HFFc6 (cell line): ENCODE measurements around the gene KDM1B. TPM values are rescaled to one million over a fixed set of nuclear protein-coding genes. Genes with fewer than 3 reads are reported as not detected.

Experiments
- DNase-seq: peaks from one replicate; pipeline ENCODE4 v3.0.0-alpha.2; 2018
- H3K27ac Mint-ChIP-seq: 2 replicates; pipeline ENCODE4 v1.8.0; 2020; ENCODE audit warnings: mild to moderate bottlenecking, mixed read lengths
- H3K27me3 Mint-ChIP-seq: 2 replicates; pipeline ENCODE4 v1.8.0; 2021; ENCODE audit warnings: mild to moderate bottlenecking, moderate library complexity, mixed read lengths; ENCODE audit not compliant: insufficient read depth
- H3K36me3 Mint-ChIP-seq: 2 replicates; pipeline ENCODE4 v1.8.0; 2021; ENCODE audit warnings: low read depth, mixed read lengths
- H3K4me1 Mint-ChIP-seq: 2 replicates; pipeline ENCODE4 v1.8.0; 2020; ENCODE audit warnings: low read depth, mixed read lengths
- H3K4me3 Mint-ChIP-seq: 2 replicates; pipeline ENCODE4 v1.8.0; 2020; ENCODE audit warnings: mild to moderate bottlenecking, moderate library complexity, mixed read lengths
- H3K9me3 Mint-ChIP-seq: 2 replicates; pipeline ENCODE4 v1.8.0; 2020; ENCODE audit warnings: mild to moderate bottlenecking, mixed read lengths
- total RNA-seq, 6 experiments: library from RNA; stranded (reverse); fragmentation: NEBNext Ultra II Directional; extraction: Animal tissue kit (Norgen Biotek cat#: 25700); gene quantifications; 2 replicates in 1 of 6; 3 replicates in 5 of 6; pipeline ENCODE4 v1.2.3, GENCODE V29; 2021
- TF ChIP-seq, protein P1 (sequence below): fragments of 200-600 bp; sonication (generic); IDR thresholded peaks from 2 replicates; pipeline ENCODE4 v1.5.0; 2021; ENCODE audit warnings: antibody characterized with exemption, mild to moderate bottlenecking

Gene KDM1B
- total RNA-seq, 6 experiments from 2014 or later = 17.4 to 20.9 (median 19.1) TPM

DNA sequence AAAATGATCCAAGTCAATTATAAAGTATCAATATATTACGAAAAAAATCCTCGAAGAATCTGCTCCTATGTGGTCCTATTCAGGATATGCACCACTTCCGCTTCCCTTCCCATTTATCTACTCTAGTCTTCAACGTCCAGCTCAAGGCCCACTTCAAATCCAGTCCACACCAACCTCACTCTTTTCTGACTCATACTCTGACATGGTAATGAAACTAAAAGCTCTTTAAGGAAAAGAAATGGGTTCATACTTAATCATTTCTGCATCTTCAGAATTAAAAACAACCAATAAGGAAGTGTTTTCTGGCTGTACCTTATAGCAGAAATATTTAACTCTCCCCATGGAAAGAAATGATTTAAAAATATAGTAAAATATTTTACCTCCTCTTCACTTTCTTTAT lies 94.0 kb downstream of the KDM1B start:
- Mint-ChIP-seq H3K36me3 (peaks cover 48% of the 10 kb centered on the region), H3K9me3 (no peaks in the 10 kb centered on the region), H3K4me1 (peaks cover 47% of the 10 kb centered on the region), H3K27ac (peak overlapping the region; percentile 1; the same call in 1 of the 2 replicates), H3K27me3 (no peaks in the 10 kb centered on the region; the same call in 1 of the 2 replicates), H3K4me3 (no peak overlapping the region)
- TF ChIP-seq, protein P1, sequence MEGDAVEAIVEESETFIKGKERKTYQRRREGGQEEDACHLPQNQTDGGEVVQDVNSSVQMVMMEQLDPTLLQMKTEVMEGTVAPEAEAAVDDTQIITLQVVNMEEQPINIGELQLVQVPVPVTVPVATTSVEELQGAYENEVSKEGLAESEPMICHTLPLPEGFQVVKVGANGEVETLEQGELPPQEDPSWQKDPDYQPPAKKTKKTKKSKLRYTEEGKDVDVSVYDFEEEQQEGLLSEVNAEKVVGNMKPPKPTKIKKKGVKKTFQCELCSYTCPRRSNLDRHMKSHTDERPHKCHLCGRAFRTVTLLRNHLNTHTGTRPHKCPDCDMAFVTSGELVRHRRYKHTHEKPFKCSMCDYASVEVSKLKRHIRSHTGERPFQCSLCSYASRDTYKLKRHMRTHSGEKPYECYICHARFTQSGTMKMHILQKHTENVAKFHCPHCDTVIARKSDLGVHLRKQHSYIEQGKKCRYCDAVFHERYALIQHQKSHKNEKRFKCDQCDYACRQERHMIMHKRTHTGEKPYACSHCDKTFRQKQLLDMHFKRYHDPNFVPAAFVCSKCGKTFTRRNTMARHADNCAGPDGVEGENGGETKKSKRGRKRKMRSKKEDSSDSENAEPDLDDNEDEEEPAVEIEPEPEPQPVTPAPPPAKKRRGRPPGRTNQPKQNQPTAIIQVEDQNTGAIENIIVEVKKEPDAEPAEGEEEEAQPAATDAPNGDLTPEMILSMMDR = no peak
- DNase-seq = no peak

DNA sequence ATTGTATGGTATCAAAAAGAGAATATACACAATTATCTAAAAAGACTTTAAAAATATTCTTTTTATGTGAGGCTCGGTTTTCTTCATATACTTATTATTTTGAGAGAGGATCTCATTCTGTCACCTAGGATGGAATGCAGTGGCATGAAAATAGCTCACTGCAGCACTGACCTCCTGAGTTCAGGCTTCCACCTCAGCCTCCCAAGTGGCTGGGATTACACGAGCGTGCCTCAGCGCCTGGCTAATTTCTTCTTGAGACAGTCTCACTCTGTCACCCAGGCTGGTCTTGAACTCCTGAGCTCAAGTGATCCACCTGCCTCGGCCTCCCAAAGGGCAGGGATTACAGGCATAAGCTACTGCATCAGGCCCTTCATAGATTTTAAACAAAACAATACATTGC lies 98.4 kb downstream of the KDM1B start:
- TF ChIP-seq, protein P1 = no peak
- no peaks in the 10 kb centered on the region for H3K9me3 Mint-ChIP-seq
- no peaks in the 10 kb centered on the region; the same call in 1 of the 2 replicates for H3K27me3 Mint-ChIP-seq
- H3K36me3 Mint-ChIP-seq = peaks cover 40% of the 10 kb centered on the region
- no peak for DNase-seq
- no peak overlapping the region for H3K4me3 Mint-ChIP-seq
- H3K4me1 Mint-ChIP-seq = peaks cover 32% of the 10 kb centered on the region
- no peak overlapping the region for H3K27ac Mint-ChIP-seq

GRCh38 chr6:18254793-18255192 lies 99.6 kb downstream of the KDM1B start:
- Mint-ChIP-seq H3K9me3 (no peaks in the 10 kb centered on the region), H3K4me1 (peaks cover 29% of the 10 kb centered on the region), H3K27ac (0 out of 2 replicates have a peak overlapping the region, but pooled peaks have one; percentile 5), H3K27me3 (no peaks in the 10 kb centered on the region; the same call in 1 of the 2 replicates), H3K4me3 (no peak overlapping the region), H3K36me3 (peaks cover 33% of the 10 kb centered on the region)
- DNase-seq = no peak
- TF ChIP-seq, protein P1 = no peak

GRCh38 chr6:18259675-18260447 lies 104.6 kb downstream of the KDM1B start:
- Mint-ChIP-seq H3K4me3 (peak overlapping the region; percentile 97), H3K4me1 (peaks cover 53% of the 10 kb centered on the region), H3K9me3 (no peaks in the 10 kb centered on the region; the same call in 1 of the 2 replicates), H3K27ac (peak overlapping the region; percentile 88), H3K27me3 (no peaks in the 10 kb centered on the region; the same call in 1 of the 2 replicates), H3K36me3 (peaks cover 49% of the 10 kb centered on the region)
- TF ChIP-seq, protein P1 = no peak
- no peak for DNase-seq

- H3K4me1 Mint-ChIP-seq = peaks cover 53% of the 10 kb centered on the region
Observed at GRCh38 chr6:18260448-18261106, 105.4 kb downstream of the KDM1B start.

More at GRCh38 chr6:18260448-18261106, 105.4 kb downstream of the KDM1B start:
- H3K27me3 Mint-ChIP-seq = peaks cover 2% of the 10 kb centered on the region
- H3K9me3 Mint-ChIP-seq = no peaks in the 10 kb centered on the region; the same call in 1 of the 2 replicates
- H3K4me3 Mint-ChIP-seq = peak overlapping the region; percentile 97
- TF ChIP-seq, protein P1 = peak; percentile 26
- peaks cover 41% of the 10 kb centered on the region for H3K36me3 Mint-ChIP-seq
- H3K27ac Mint-ChIP-seq = peak overlapping the region; percentile 88
- DNase-seq = peak; percentile 54
